Kidney (tissue), 14 donors: ENCODE results near the gene C19orf81. TPM values are rescaled to one million over a fixed set of nuclear protein-coding genes. Genes with fewer than 3 reads are reported as not detected.

Experiments used
- DNase-seq, 5 donors: peaks; one replicate each; pipeline ENCODE4 v3.0.0-alpha.2; 2013 to 2020
- FAIRE-seq: peaks from 2 replicates; lab custom pipeline; 2012; peaks lifted over from hg19 to GRCh38; lab: Jason Lieb, UNC
- H3K27ac ChIP-seq, 2 donors: one replicate each; pipeline ENCODE4 v1.7.0; 2013; ENCODE audit warnings: low read depth in 2 of 2, low read length in 2 of 2, inconsistent platforms in 1 of 2
- H3K27me3 ChIP-seq: one replicate; pipeline ENCODE4 v1.7.1; 2013; ENCODE audit warnings: low read length, inconsistent platforms; ENCODE audit not compliant: control insufficient read depth, insufficient read depth
- H3K36me3 ChIP-seq, 3 donors: one replicate each; pipeline versions ENCODE4 v1.7.0 to v1.7.1; 2013; ENCODE audit warnings: low read length in 3 of 3, control low read depth in 1 of 3, inconsistent platforms in 1 of 3; ENCODE audit not compliant: insufficient read depth in 3 of 3, control insufficient read depth in 2 of 3
- H3K4me1 ChIP-seq, 3 donors: one replicate each; pipeline versions ENCODE4 v1.7.0 to v1.7.1; 2013; ENCODE audit warnings: low read length in 3 of 3, inconsistent platforms in 1 of 3, low read depth in 1 of 3; ENCODE audit not compliant: control insufficient read depth in 2 of 3, insufficient read depth in 2 of 3
- H3K4me3 ChIP-seq, 3 donors: one replicate each; pipeline versions ENCODE4 v1.7.0 to v1.8.1; 2013; ENCODE audit warnings: low read length in 3 of 3, control low read depth in 1 of 3, inconsistent platforms in 1 of 3
- H3K9ac ChIP-seq, 3 donors: one replicate each; pipeline versions ENCODE4 v1.7.0 to v1.7.1; 2013; ENCODE audit warnings: low read length in 3 of 3, control low read depth in 1 of 3, inconsistent platforms in 1 of 3
- H3K9me3 ChIP-seq, 3 donors: one replicate each; pipeline versions ENCODE4 v1.7.0 to v1.7.1; 2013; ENCODE audit warnings: low read length in 3 of 3, control low read depth in 1 of 3, inconsistent platforms in 1 of 3; ENCODE audit not compliant: control insufficient read depth in 2 of 3, insufficient read depth in 1 of 3
- CTCF ChIP-seq: IDR thresholded peaks from 3 replicates; pipeline ENCODE4 v1.5.1; 2012; ENCODE audit warnings: mild to moderate bottlenecking, moderate library complexity, borderline replicate concordance; ENCODE audit not compliant: insufficient read depth; ENCODE audit errors: extremely low read depth
- intact Hi-C: fragments of 100-400 bp; cut with DNase I; formaldehyde crosslinking; loops from one replicate; pipeline ENCODE4 v1.11.1; 2022
- polyA plus RNA-seq: library from polyadenylated mRNA; stranded (reverse); fragments of 350-450 nt; fragmentation: Illumina TruSeq; extraction: RNeasy Lipid Tissue Mini Kit (QIAGEN cat#74804); gene quantifications from one replicate; pipeline ENCODE4 v1.2.3, GENCODE V29; 2014; ENCODE audit warnings: low read depth, low replicate concordance; ENCODE audit not compliant: insufficient read depth
- total RNA-seq: library from RNA; stranded (reverse); fragmentation: NEBNext Ultra II Directional; extraction: Animal tissue kit (Norgen Biotek cat#: 25700); gene quantifications from one replicate; pipeline ENCODE4 v1.2.1, GENCODE V29; 2021
- donor health status: control.
- donor health status: control.
- donor health status: control.
- donor health status: control.
- donor health status: control.
- donor health status: DM: yes; HTN: yes; CAD: no.
- donor health status: Normal renal cell carcinoma (clear cell type).

C19orf81 gene
- total and polyA plus RNA-seq, 2 donors from 2014 or later = 1.6 to 3.0 TPM

GRCh38 chr19:50701367-50701985 is 52.2 kb downstream of the C19orf81 start:
- Histone ChIP-seq H3K4me3 (no peak overlapping the region), H3K9me3 (no peaks in the 10 kb centered on the region), H3K9ac (no peak overlapping the region), H3K27me3 (peaks cover 3% of the 10 kb centered on the region), H3K36me3 (no peaks in the 10 kb centered on the region), H3K4me1 (no peaks in the 10 kb centered on the region), H3K27ac (no peak overlapping the region)
- FAIRE-seq (no peak), DNase-seq (no peak)
- intact Hi-C loops = no loop called here
- no peak for TF ChIP-seq CTCF

GRCh38 chr19:50702158-50702870 is 53.1 kb downstream of the C19orf81 start:
- no peaks in the 10 kb centered on the region for H3K4me1 ChIP-seq
- FAIRE-seq = no peak
- H3K9me3 ChIP-seq = no peaks in the 10 kb centered on the region
- no peak for DNase-seq
- H3K27ac ChIP-seq = no peak overlapping the region
- H3K36me3 ChIP-seq = no peaks in the 10 kb centered on the region
- intact Hi-C loops = no loop called here
- H3K9ac ChIP-seq = no peak overlapping the region
- peaks cover 3% of the 10 kb centered on the region for H3K27me3 ChIP-seq
- no peak for TF ChIP-seq CTCF
- H3K4me3 ChIP-seq = no peak overlapping the region

GRCh38 chr19:50702871-50703829 is 53.9 kb downstream of the C19orf81 start:
- intact Hi-C loops = no loop called here

More at GRCh38 chr19:50702871-50703829, 53.9 kb downstream of the C19orf81 start:
- Histone ChIP-seq H3K36me3 (no peaks in the 10 kb centered on the region), H3K4me1 (no peaks in the 10 kb centered on the region), H3K27ac (no peak overlapping the region), H3K4me3 (no peak overlapping the region), H3K9ac (no peak overlapping the region), H3K27me3 (peaks cover 3% of the 10 kb centered on the region), H3K9me3 (no peaks in the 10 kb centered on the region)
- no peak for TF ChIP-seq CTCF
- no peak for FAIRE-seq
- DNase-seq = peak in 4 of 5 donors; percentile 41 to 73 (median 60)
